Endodermal cell (in vitro differentiated cells): ENCODE data around the gene RRP1B. TPM values are rescaled to one million over a fixed set of nuclear protein-coding genes. Genes with fewer than 3 reads are reported as not detected.

Experiments used
- DNase-seq: peaks from one replicate; pipeline ENCODE4 v3.0.0-alpha.2; 2017
- H3K27ac ChIP-seq: 2 replicates; pipeline ENCODE4 v1.5.1; 2013; ENCODE audit warnings: mild to moderate bottlenecking, low read depth, low read length, moderate library complexity
- H3K27me3 ChIP-seq: 2 replicates; pipeline ENCODE4 v1.6.1; 2013; ENCODE audit warnings: mild to moderate bottlenecking, low read length, moderate library complexity; ENCODE audit not compliant: insufficient read depth, control insufficient read depth, poor library complexity, severe bottlenecking
- H3K36me3 ChIP-seq: 2 replicates; pipeline ENCODE4 v1.7.0; 2013; ENCODE audit warnings: mild to moderate bottlenecking, low read length, moderate library complexity; ENCODE audit not compliant: control insufficient read depth, insufficient read depth
- H3K4me1 ChIP-seq: one replicate; pipeline ENCODE4 v1.7.0; 2013; ENCODE audit warnings: low read length; ENCODE audit not compliant: control insufficient read depth, insufficient read depth
- H3K4me3 ChIP-seq: 2 replicates; pipeline ENCODE4 v1.5.1; 2013; ENCODE audit warnings: mild to moderate bottlenecking, low read length, moderate library complexity
- H3K9ac ChIP-seq: 2 replicates; pipeline ENCODE4 v1.6.1; 2013; ENCODE audit warnings: mild to moderate bottlenecking, low read length, moderate library complexity; ENCODE audit not compliant: poor library complexity, severe bottlenecking; ENCODE audit errors: extremely low read depth
- H3K9me3 ChIP-seq: 2 replicates; pipeline ENCODE4 v1.6.1; 2013; ENCODE audit warnings: mild to moderate bottlenecking, low read length, moderate library complexity; ENCODE audit not compliant: control insufficient read depth
- H3K27ac Mint-ChIP-seq: 2 replicates; pipeline ENCODE4 v1.8.0; 2020; ENCODE audit warnings: mixed read lengths
- H3K27me3 Mint-ChIP-seq: 2 replicates; pipeline ENCODE4 v1.8.0; 2021; ENCODE audit warnings: mild to moderate bottlenecking, mixed read lengths; ENCODE audit not compliant: insufficient read depth
- H3K36me3 Mint-ChIP-seq: 2 replicates; pipeline ENCODE4 v1.8.0; 2020; ENCODE audit warnings: low read depth, mixed read lengths
- H3K4me1 Mint-ChIP-seq: 2 replicates; pipeline ENCODE4 v1.8.0; 2020; ENCODE audit warnings: mixed read lengths
- H3K4me3 Mint-ChIP-seq: 2 replicates; pipeline ENCODE4 v1.8.0; 2020; ENCODE audit warnings: mild to moderate bottlenecking, moderate library complexity, mixed read lengths
- H3K9me3 Mint-ChIP-seq: 2 replicates; pipeline ENCODE4 v1.8.0; 2020; ENCODE audit warnings: mild to moderate bottlenecking, mixed read lengths
- CTCF ChIP-seq: fragments of 200-600 bp; sonication (generic); conservative IDR thresholded peaks from 2 replicates; pipeline ENCODE4 v1.5.0; 2021; ENCODE audit warnings: antibody characterized with exemption, mild to moderate bottlenecking
- WGBS, 2 experiments: methylation state at CpG; one replicate each; pipeline versions ENCODE4 v1.1.5 to v1.1.7; 2013; ENCODE audit warnings: missing lambda C conversion rate in 2 of 2, mixed read lengths in 1 of 2; ENCODE audit not compliant: insufficient coverage in 1 of 2, insufficient read length in 1 of 2; 5-methylcytosine and 5-hydroxymethylcytosine counted together
- total RNA-seq, 2 donors: library from RNA; stranded (reverse); fragmentation: NEBNext Ultra II Directional in 1 of 2; extraction: Animal tissue kit (Norgen Biotek cat#: 25700) in 1 of 2; gene quantifications; 2 replicates in 1 of 2; 3 replicates in 1 of 2; pipeline ENCODE4 v1.2.1, GENCODE V29; 2021

RRP1B gene
- total RNA-seq, 2 donors from 2014 or later = 44.1 to 46.0 TPM

GRCh38 chr21:43664358-43664757 is 5.0 kb downstream of the RRP1B start:
- Histone ChIP-seq H3K9ac (no peak overlapping the region), H3K4me3 (no peak overlapping the region), H3K9me3 (no peaks in the 10 kb centered on the region), H3K4me1 (no peaks in the 10 kb centered on the region), H3K36me3 (peaks cover 46% of the 10 kb centered on the region), H3K27me3 (no peaks in the 10 kb centered on the region), H3K27ac (no peak overlapping the region)
- no peak overlapping the region for H3K4me3 Mint-ChIP-seq
- WGBS, 2 experiments = 69 to 100% methylated on average over 2 to 4 of the region's 4 CpGs
- no peaks in the 10 kb centered on the region for H3K27me3 Mint-ChIP-seq
- H3K9me3 Mint-ChIP-seq = no peaks in the 10 kb centered on the region
- TF ChIP-seq CTCF = no peak
- H3K27ac Mint-ChIP-seq = no peak overlapping the region
- peaks cover 19% of the 10 kb centered on the region for H3K4me1 Mint-ChIP-seq
- no peak for DNase-seq
- peaks cover 54% of the 10 kb centered on the region for H3K36me3 Mint-ChIP-seq

- Mint-ChIP-seq H3K27me3 (no peaks in the 10 kb centered on the region), H3K9me3 (no peaks in the 10 kb centered on the region), H3K27ac (no peak overlapping the region), H3K36me3 (peaks cover 66% of the 10 kb centered on the region), H3K4me3 (no peak overlapping the region), H3K4me1 (peaks cover 10% of the 10 kb centered on the region)
- H3K9me3 ChIP-seq = no peaks in the 10 kb centered on the region
- no peak overlapping the region for H3K9ac ChIP-seq
- H3K4me1 ChIP-seq = no peaks in the 10 kb centered on the region
- no peak for DNase-seq
- no peaks in the 10 kb centered on the region for H3K27me3 ChIP-seq
- H3K27ac ChIP-seq = no peak overlapping the region
- no peak for TF ChIP-seq CTCF
- H3K4me3 ChIP-seq = no peak overlapping the region
- H3K36me3 ChIP-seq = peaks cover 58% of the 10 kb centered on the region
- WGBS, 2 experiments = 94 to 95% methylated on average over 4 of the region's 4 CpGs
Observed at GRCh38 chr21:43665879-43666278, 6.5 kb downstream of the RRP1B start.

GRCh38 chr21:43667191-43667904 is 8.0 kb downstream of the RRP1B start:
- no peak for TF ChIP-seq CTCF
- no peaks in the 10 kb centered on the region for H3K9me3 ChIP-seq
- no peak overlapping the region for H3K4me3 ChIP-seq
- no peaks in the 10 kb centered on the region for H3K4me1 Mint-ChIP-seq
- no peaks in the 10 kb centered on the region for H3K27me3 ChIP-seq
- H3K27ac ChIP-seq = no peak overlapping the region
- 97% methylated on average over 3 to 7 of the region's 7 CpGs for WGBS, 2 experiments
- H3K9ac ChIP-seq = no peak overlapping the region
- H3K9me3 Mint-ChIP-seq = no peaks in the 10 kb centered on the region
- no peak overlapping the region for H3K4me3 Mint-ChIP-seq
- H3K36me3 Mint-ChIP-seq = peaks cover 63% of the 10 kb centered on the region
- no peaks in the 10 kb centered on the region for H3K4me1 ChIP-seq
- no peak for DNase-seq
- no peaks in the 10 kb centered on the region for H3K27me3 Mint-ChIP-seq
- H3K36me3 ChIP-seq = peaks cover 61% of the 10 kb centered on the region
- no peak overlapping the region for H3K27ac Mint-ChIP-seq
